Anterior cingulate cortex (tissue), 58 donors: ENCODE data around the gene MEGF11.

ENCODE experiments used
- DNase-seq, 58 donors: peaks; one replicate each; lab custom pipeline; 2025; lab: John Stamatoyannopoulos, UW

Gene MEGF11

DNA sequence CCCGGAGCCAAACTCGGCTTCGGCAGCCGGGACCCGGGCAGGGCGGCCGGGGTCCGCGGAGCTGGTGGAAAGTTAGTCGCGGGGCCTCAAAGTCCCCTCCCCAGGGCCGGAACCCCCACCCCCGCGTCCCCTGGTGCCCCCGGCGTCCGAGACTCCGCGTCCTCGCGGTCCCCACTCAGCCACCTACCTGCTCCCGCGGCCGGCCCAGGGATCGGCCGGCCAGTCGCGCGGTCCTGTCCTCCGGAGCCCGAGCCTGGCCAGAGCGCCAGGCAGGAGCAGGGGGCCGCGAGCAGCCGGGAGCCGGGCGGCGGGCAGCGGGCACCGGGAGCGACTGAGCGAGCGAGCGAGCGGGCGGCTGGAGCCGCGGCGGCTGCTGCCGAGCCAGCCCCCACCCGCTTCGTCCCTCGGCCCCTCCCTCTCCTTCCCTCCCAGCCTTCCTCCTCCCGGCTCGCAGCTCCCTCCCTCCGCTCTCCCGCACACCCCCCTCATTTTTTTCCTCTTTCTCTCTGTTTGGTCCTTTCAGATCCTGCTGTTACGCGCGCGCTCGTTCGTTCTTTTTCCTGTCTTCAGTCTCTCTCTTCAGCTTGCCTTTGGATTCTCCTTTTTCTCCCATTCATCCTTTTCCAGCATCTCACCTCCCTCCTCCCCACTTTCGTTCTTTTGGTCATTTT lies at the start of gene MEGF11:
TSS of gene MEGF11 (minus strand) at position 333 of the 671 bp plus-strand sequence. CDS start 125,347 bp downstream, outside the sequence.
- DNase-seq, result peak in 37 of 58 donors; percentile 9 to 59 (median 18)

DNA sequence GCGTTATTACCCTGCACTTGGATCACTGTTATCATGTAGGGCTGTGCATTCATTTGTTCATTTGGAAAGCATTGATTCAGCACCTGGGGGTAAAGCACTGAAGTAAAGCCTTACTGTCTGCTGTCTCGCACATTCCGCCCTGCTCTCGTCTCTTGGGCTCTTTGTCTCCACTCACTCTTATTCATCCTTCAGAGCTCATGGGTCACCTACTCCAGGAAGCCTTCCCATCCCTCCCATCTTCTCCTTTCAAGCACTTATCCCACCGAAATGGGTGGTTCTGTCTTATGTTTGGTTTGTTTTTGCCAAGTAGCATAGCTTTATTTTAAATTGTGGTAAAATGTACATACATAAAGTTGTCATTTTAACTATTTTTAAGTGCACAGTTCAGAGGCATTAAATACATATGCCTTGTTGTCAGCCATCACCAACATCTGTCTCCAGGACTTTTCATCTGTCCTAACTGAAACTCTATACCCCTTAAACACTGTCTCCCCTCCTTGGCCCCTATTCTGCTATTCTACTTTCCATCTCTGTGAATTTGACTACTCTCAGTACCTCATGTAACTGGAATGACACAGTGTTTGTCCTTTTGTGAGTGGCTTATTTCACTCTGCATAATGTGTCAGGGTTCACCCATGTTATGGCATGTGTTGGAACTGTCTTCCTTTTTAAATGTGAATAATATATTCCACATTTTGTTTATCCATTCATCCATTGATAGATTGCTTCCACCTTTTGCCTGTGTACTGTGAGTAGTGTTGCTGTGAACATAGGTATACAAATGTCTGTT lies 49.1 kb upstream of the MEGF11 start:
- DNase-seq, result no peak

DNA sequence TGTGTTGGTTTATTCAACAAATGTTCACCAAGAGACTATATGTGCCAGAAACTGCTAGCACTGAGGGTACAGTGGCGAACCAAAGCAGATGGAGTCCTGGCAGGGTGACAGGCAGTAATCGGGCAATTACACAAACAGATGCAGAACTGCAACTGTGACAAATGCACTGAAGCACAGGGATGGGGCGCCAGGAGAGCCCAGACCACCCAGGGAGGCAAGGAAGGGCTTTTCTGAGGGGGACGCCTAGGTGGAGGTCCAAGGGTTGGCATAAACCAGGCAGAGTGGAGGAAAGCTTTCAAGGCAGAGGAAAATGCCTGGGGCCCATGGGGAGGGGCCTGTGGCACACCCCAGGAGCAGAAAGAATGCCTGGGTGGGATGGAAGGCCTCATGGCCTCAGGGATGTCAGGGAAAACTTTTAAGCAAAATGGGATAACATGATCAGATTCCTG lies 45.3 kb upstream of the MEGF11 start:
- DNase-seq, result peak in 1 of 58 donors; percentile 13

DNA sequence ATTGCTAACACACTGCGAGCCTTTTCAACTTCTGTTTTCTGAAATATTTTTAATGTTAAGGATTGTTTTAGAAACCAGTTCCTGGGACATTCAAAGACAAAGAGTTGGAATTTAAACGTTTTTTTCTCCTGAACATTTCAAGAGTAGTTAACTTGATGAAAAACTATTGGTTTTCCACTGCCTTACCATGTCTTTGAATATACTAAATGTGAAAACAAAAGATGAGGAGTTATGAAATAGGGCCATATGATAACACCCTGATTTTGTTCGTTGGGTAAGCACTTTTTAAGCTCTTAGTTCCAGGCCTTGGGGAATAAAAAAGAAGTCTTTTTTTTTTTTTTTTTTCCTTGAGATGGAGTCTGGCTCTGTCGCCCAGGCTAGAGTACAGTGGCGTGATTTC lies 42.6 kb upstream of the MEGF11 start:
- no peak for DNase-seq

DNA sequence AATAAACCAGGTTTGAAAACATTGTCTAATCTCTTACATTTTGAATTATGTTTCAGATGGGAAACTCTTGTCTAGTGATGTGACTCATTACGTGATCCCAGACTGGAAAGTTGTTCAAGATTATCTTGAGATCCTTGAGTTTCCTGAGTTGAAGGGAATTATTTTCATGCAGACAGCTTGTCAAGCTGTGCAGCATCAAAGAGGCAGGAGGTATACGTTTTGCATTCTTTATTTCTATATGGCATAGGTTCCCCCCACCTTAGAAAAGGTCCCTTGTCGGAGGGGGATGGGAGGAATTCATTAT lies 41.3 kb upstream of the MEGF11 start:
- DNase-seq, result no peak

DNA sequence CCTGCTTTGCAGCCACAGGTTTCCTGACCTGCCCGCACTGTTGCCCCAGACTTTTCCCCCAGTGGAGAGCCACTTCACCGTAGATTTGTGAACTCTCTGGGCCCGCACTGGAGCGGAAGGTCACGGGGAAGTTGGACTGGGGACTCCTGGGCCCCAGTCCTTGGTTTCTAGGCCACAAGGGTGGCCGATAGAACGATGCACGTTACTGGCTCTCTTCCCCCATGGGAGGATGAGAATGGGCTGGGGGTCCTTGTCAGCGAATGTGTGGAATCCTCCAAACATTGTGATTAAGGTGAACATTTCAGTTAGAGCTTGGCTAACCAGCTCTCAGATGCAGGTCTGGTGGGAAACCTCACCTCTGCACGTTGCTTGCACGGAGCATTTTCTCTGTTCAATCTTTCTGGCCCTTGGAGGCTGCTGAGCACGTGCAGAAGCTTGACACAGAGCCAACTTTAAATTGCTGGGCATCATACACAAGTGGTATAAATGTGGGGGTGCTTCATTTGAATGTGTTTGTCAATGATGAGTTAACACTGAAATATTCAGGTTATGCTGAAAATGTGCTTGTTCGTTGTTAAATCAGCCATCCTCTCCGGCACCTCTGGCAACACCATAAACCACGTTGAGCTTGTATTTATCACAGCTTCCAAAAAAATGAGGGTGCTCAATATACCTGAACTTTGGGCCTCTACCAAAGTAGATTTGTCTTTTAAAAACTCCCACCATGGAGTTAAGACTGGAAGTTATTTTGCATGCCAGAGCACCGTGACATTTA lies 40.8 kb upstream of the MEGF11 start:
- peak in 17 of 58 donors; percentile 7 to 66 (median 42) for DNase-seq

DNA sequence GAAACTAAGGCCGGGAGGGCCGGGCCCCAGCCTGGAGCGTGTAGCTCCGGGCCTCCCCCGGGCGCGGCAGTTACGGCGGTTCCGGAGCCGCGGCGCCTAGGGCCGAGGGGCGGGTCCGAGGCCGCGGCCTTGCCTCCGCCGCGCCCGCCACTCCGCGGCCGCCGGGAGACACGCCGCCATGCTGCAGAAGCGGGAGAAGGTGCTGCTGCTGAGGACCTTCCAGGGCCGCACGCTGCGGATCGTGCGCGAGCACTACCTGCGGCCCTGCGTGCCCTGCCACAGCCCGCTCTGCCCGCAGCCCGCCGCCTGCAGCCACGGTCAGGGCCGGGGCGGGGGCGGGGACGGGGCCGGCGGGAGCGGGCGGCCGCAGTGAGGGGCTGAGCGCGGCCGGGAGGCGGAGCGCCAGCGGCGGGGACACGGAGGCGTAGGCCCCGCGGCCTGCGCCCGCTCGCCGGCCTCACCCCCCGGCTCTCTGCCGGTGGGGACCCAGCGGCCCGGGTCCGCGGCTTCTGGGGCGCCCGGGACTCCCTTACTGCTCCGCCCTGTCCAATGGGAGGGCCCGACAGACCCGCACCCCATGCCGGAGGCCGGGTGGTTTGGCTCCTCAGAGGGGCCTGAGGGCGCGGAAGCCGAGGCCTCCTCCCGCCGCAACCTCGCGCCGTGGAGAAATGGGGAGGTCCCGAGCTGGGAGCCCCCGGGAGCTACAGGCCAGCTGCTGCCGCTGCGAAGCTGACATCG lies 40.0 kb upstream of the MEGF11 start, which contains the start of gene DIS3L:
TSS of gene DIS3L (plus strand) at position 150 of the 738 bp plus-strand sequence. CDS start at position 179, 29 bp downstream.
- DNase-seq, result peak in 47 of 58 donors; percentile 10 to 79 (median 58)

DNA sequence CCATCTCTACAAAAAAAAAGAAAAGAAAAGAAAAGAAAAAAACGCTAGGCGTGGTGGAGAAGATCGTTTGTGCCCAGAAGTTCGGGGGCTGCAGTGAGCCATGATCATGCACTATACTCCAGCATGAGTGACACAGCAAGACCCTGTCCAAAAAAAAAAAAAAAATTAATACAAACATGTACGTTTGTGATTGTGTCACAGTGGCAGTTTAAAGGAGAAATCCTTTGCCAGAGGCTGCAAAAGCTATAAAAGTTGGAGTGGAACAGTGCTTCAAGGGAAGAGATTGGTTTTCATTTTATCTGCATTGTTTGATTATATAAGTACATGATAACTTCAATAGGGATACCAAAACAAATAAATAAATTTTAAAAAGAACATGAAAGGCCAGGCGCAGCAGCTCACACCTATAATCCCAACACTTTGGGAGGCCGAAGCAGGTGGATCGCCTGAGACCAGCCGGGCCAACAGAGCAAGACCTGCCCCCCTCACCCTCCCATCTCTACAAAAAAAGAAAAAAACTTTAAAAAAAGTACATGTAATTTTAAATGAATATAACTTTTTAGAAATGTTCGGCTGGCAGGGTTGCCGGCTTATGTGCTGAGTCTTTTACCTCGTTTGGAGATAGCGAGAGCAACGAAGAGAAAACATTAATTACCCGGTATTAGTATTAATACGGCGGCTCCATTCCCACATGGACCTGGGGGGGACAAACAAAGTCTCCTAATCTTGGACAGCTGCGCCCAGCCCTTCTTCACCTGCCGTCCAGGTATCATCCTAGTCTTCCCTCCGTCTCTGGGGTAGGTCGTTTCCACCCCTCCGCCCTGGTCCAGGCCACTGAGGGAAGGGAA lies 39.2 kb upstream of the MEGF11 start:
- DNase-seq, result peak in 5 of 58 donors; percentile 1 to 73 (median 53)

DNA sequence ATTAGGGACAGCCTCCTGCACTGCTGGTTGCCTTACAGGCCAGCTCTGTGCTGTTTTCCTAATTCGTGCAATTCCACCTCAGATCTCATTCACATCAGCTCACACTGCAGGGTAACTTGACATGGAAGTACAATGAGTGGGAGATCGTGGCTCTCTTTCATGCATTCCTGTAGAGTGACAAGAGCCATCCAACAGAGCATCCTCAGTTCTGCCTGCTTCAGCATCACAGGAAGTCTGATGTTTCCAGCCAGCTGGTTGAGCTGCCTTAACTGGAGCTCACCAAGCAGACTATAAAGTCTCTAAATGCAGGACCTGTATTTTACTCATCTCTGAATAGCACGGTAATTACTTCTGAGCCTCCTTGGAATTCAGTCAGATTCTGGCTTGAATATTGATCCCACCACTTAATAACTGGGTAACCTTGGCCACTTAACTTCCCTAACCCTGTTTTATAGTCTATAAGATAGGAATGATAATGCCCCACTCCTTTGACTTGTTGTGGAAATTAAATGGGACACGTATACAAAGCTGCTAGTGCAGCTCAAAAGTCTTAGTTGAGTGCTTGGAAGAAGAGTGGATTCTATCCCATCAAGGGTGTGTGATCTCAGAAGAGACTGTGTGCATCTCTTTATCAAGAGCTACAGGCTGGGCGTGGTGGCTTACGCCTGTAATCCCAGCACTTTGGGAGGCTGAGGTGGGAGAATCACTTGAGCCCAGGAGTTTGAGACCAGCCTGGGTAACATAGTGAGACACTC lies 38.4 kb upstream of the MEGF11 start:
- DNase-seq, result peak in 1 of 58 donors; percentile 2

DNA sequence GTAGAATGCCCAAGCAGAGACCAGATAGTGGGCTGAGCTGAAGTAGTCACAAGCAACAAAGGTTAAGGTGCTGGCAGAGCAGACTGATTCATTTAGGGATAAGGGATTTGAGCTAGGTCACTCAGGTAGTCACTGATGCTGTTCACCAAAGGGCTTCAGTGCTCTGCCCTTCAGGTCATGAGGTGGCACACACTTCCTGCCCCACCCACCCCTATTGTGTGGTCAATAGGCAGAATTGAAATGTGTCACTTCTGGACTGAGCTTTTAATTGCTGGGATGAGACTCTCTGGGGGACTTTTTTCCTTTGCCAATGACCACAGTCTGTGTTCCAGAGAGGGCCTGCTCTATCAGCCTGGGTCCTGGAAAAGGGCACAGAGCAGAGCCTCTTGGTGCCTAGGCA lies 37.0 kb upstream of the MEGF11 start:
- no peak for DNase-seq

DNA sequence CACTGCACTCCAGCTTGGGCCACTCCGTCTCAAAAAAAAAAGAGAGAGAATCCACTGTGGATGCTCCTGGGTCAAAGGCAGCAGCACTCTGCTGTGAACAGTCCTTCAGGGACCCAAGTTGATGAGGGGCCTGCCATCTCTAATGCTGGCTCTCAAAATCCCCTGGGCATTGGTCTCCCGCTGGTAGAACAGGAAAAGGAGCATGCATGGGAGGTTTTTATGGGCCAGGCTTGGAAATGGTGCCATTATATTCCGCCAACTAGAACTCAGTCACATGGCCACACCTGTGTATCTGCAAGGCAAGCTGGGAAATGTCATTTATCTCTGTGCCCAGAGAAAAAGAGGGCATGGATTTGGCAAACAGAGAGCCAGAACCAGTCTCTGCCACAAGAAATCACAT lies 36.5 kb upstream of the MEGF11 start:
- no peak for DNase-seq

DNA sequence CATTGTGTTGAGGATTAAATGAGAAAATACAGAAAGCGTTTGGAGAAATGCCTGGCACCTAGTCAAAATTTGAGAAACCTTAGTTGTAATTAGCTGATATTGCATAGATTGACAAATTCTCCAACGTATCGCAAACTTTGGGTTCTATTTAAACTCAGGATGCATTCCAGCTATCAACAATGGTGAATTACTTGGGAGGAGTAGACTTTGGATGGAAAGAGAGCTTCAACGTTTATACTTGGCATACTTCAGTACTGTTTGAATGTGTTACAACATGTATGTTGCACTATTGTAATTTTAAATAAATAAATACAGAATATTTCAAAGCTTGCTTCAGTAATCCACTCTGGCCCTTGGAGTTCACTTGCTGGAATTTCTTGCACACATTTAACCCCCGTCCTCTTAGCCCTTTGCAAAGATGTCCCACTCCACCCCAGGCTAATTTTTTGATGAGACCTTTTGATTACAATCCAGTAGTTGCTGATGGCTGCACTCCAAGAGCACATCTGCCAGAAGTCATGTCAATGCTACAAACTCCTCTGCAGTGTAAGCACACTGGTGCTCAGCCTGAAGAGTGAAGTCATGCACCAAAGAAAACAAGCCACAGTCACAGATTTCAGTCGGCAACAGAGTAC lies 35.1 kb upstream of the MEGF11 start:
- DNase-seq, result no peak

DNA sequence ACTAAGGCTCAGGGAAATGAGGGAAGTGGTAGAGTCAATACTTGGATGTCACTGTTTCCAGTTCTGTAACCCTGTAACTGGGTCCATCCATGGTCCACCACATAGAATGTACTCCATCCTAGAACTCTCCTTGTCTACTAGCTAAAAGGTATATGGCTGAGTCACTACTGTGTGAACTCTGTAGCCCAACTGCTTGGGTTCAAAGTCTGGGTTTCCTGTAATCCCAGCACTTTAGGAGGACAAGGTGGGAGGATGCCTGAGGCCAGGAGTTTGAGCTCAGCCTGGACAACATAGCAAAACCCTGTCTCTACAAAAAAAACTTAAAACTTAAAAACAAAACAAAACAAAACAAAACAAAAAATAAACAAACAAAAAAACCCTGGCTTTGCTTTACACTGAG lies 34.5 kb upstream of the MEGF11 start:
- no peak for DNase-seq

DNA sequence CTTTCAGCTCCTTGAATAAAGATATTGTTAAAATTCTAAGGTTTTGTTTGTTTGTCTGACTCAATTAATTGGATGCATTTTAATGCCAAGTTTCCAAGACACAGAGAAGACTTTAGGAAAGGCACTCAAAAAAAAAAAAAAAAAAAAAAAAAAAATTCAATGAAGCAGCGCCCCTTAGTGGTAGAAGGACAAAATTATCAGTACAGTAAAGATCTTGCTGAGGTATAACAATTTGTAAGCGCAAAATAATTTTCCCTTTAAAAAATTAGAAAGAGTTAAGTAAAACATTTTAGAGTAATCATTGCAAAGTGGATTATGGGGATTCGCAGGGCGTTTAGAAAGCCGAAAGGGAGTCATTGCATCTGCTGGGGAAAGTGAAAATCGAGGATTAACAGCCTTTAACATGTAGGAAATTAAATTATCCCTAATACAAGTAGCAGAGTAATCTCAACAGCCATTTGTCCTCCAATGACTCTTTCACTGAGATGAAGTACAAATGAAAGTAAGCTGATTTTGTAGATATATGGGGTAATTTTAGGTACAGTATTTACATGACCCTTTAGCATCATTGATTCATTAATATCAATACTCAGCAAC lies 34.0 kb upstream of the MEGF11 start:
- DNase-seq, result peak in 1 of 58 donors; percentile 37

DNA sequence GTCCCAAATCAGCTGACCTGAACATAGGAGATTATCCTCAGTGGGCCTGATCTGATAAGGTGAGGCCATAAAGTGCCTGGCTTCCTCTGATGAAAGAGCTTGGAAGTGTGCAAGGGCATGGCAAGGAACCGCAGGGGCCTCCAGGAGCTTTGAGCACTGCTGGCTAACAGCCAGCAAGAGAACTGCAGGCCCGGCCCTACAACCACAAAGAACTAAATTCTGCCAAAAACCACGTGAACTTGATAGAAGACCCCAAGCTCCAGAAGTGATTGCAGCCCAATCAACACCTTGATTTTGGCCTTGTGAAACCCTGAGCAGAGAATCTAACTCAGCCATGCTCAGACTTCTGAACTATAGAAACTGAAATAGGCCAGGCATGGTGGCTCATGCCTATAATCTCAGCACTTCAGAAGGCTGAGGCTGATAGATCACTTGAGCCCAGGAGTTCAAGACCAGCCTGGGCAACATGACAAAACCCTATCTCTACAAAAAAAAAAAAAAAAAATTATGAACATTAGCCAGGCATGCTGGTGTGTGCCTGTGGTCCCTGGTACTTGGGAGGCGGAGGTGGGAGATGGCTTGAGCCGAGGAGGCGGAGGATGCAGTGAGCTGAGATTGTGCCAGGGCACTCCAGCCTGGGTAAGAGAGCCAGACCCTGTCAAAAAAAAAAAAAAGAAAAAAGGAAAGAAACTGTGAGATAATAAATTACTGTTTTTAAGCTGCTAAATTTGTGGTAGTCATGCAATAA lies 32.2 kb upstream of the MEGF11 start:
- no peak for DNase-seq

DNA sequence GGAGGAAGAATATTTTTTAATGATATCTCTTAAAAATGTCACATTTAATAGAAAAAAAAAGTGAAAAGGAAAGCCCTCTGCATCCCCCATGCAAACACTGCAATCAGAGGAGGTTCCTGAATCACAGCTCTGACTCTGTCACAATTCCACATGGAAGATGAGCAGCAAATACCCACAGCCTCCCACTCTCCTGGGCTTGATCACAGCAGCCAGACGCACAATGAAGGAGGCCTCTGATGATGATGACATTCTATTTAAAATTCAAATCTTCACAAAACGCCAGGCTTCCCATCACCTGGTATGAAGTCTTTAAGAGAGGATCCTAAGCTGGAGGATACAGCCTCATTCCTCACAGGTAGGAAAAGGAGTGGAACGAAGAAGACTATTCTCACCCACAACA lies 30.7 kb upstream of the MEGF11 start:
- DNase-seq, result peak in 8 of 58 donors; percentile 2 to 21 (median 8)

DNA sequence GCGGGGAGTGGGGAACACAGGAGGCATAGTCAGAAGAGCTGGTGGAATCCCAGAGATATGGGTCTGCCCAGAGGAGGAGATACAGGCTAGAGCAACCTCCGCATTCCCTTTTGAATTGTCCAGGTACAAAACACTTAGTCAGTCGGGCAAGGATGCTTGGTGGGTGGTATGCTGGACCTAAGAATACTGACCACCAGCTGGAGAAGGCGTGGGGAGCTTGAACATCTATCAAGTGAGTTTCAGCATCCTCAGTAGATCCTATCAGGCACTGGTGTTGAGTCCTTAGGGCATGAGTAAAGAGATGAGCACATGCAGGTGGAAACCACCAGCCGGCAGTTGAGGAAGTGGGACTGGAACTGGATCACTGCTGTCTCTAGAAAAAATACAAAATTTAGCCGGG lies 25.1 kb upstream of the MEGF11 start:
- DNase-seq, result no peak
